Measurements from ENCODE around the gene GALNT9. TPM values are rescaled to one million over a fixed set of nuclear protein-coding genes. Genes with fewer than 3 reads are reported as not detected.

The GALNT9 gene
- total RNA-seq, 6 experiments from 2014 or later, result not detected

DNA sequence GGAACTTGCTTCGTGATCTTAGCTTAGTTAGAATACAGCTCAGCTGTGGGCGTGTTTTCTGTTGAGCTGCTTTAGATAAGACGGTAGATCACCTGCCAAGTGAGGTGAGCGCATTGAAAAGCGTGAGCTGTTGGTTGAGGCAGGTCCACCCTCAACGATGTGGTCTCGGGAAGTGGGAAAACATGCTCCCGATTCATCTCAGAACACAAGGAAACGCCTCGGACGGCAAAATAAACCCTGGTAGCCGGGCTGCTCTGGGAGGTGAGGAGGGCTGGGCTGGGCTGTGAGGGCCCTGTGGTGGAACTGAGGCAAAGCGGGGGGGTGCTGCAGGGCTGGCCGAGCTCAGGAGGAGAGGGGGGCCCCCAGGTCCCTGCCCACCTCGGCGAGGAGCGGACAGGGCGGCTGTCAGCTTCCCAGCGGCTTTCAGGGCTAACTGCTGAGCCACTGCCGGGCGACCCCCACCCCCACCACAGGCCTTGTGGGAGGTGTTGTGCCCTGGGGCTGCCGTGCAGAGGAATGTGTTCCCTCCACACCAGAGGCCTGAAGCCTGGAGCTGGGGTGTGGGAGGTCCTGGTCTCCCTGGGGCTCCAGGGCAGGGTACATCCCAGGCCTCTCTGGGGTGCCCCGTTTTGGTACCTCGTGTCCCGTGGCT is 154.4 kb downstream of the GALNT9 start:
- TF ChIP-seq, protein P1, sequence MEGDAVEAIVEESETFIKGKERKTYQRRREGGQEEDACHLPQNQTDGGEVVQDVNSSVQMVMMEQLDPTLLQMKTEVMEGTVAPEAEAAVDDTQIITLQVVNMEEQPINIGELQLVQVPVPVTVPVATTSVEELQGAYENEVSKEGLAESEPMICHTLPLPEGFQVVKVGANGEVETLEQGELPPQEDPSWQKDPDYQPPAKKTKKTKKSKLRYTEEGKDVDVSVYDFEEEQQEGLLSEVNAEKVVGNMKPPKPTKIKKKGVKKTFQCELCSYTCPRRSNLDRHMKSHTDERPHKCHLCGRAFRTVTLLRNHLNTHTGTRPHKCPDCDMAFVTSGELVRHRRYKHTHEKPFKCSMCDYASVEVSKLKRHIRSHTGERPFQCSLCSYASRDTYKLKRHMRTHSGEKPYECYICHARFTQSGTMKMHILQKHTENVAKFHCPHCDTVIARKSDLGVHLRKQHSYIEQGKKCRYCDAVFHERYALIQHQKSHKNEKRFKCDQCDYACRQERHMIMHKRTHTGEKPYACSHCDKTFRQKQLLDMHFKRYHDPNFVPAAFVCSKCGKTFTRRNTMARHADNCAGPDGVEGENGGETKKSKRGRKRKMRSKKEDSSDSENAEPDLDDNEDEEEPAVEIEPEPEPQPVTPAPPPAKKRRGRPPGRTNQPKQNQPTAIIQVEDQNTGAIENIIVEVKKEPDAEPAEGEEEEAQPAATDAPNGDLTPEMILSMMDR (IDR thresholded peaks at IDR 0.05), result no peak
- DNase-seq, result no peak
- Mint-ChIP-seq H3K4me3 (no peak overlapping the region), H3K4me1 (ENCODE audit: low read depth) (peaks cover 6% of the 10 kb centered on the region), H3K27me3 (ENCODE audit: insufficient read depth) (peaks cover 30% of the 10 kb centered on the region), H3K27ac (no peak overlapping the region), H3K36me3 (ENCODE audit: low read depth) (no peaks in the 10 kb centered on the region), H3K9me3 (no peaks in the 10 kb centered on the region)

DNA sequence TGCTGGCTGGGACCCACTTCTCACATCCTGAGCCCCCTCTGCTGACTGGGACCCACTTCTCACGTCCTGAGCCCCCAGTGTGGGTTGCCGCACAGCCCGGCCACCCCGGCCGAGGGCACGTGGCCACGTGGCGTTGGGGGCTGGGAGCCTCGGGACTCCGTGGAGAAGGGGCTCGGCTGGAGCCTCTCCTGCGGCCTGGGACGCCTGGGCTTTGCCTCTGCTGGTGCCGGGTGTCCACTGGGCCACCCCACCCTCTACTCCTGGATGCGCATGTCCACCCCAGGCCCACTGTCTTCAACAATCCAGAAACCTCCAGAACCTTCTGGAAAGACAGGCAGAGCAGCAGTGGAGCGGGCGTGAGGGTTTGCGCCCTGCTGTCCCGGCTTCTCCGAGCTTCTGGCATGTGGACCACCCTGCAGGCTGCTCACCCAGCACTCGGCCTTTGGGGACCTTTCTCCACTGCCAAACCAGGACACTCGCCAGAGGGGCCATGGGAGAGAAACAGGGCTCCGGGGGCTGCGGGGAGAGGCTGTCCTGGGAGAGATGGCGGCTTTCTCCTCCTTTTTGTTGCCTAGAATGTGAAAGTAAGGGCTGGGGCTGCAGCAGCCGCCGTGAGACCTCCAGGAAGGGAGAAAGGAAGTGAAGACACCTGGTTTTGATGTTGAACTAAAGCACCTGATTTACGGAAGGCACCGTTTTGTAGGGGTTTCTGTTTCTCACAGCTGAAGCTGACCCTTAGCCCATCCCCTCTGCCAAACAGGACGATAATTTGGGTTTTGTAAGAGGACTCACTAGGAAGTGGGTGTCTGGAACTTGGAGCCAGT is 155.2 kb downstream of the GALNT9 start:
- DNase-seq, result no peak
- Mint-ChIP-seq H3K9me3 (no peaks in the 10 kb centered on the region), H3K4me1 (ENCODE audit: low read depth) (peaks cover 10% of the 10 kb centered on the region), H3K27ac (no peak overlapping the region), H3K27me3 (ENCODE audit: insufficient read depth) (peaks cover 27% of the 10 kb centered on the region), H3K36me3 (ENCODE audit: low read depth) (no peaks in the 10 kb centered on the region), H3K4me3 (no peak overlapping the region)
- TF ChIP-seq, protein P1 (IDR thresholded peaks at IDR 0.05), result no peak

DNA sequence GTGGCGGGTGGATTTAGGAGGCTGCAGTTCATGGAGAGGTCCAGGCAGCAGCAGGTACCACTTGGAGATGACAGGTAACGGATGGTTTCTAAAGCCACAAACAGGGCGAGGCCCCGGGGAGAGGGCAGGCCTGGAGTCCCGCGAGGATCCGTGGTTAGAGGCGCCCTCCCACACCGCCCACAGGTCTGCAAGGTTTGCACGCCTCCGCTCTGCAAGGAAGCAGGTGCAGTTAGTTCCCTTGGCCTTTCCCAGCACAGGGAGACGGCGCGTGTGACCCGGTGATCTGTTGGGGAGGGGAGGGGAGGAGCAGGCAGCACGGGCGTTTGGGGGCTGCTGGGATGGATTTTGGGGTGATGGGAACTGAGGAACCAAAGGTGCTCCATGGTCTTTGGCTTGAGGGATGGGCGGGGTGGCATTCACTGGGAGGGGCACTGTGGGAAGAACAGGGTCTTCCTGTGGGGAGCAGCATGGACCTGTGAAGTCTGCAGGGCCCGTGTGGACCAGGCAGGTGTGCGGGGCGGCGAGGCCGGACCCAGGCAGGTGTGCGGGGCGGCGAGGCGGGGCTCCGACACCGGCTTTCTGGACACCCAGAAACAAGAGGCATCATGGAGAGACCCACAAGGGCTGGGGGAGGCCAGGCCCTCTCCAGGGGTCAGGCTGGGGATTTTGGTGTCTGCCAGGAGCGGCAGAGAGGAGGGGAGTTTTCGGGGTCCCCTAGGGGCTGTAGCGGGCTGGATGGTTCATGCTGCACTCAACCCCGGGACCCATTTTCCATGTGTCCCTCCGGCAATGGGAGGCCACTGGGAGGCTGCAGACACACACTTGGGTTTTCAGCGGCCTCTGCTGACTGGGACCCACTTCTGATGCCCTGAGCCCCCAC is 156.0 kb downstream of the GALNT9 start:
- Mint-ChIP-seq H3K36me3 (ENCODE audit: low read depth) (no peaks in the 10 kb centered on the region), H3K4me1 (ENCODE audit: low read depth) (peaks cover 10% of the 10 kb centered on the region), H3K27ac (no peak overlapping the region), H3K27me3 (ENCODE audit: insufficient read depth) (peaks cover 22% of the 10 kb centered on the region), H3K9me3 (no peaks in the 10 kb centered on the region), H3K4me3 (no peak overlapping the region)
- no peak for DNase-seq
- TF ChIP-seq, protein P1 (IDR thresholded peaks at IDR 0.05), result no peak

DNA sequence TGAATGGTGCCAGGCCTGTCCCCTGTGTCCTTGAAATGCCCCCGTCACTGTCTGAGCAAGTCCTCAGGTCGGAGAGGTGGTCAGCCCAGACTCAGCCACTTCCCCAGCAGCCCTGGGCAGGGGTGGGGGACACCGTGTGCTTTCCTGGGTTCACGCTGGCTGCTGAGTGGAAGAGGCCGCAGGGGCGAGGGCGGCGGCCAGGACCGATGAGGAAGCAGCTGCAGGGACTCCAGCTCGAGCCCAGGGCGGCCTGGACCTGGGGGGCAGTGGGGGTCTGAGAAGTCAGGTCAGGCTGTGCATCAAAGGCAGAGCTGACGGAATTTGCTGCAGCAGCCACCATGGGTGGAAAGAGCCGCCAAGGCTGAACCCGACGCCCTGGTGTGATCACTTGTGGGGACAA is 156.8 kb downstream of the GALNT9 start:
- Mint-ChIP-seq H3K27me3 (ENCODE audit: insufficient read depth) (peaks cover 20% of the 10 kb centered on the region), H3K9me3 (no peaks in the 10 kb centered on the region), H3K27ac (no peak overlapping the region), H3K36me3 (ENCODE audit: low read depth) (no peaks in the 10 kb centered on the region), H3K4me1 (ENCODE audit: low read depth) (peaks cover 10% of the 10 kb centered on the region), H3K4me3 (no peak overlapping the region)
- TF ChIP-seq, protein P1 (IDR thresholded peaks at IDR 0.05), result no peak
- DNase-seq, result no peak

DNA sequence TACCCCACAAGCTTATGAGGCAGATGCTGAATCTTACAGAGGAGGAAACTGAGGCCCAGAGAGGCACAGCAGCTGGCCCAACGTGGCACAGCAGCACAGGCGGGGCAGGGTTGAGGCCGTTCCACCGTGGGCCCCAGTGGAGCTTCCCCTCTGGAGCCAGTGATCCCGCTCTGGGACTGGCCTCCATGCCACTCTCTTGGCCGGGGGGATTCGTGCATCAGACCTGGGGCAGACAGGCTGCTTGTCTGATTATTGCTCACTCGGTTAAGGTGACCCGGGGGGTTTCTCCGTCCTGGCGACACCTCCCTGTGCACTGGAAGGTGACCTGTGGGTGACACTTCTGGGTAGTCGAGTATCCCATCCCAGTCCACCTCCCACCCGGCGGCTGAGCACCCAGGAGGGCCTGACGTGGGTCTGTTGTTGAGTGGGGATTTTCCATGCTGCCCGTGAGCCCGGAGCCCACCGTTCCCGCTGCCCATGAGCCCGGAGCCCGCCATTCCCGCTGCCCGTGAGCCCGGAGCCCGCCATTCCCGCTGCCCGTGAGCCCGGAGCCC is 157.3 kb downstream of the GALNT9 start:
- DNase-seq, result no peak
- TF ChIP-seq, protein P1 (IDR thresholded peaks at IDR 0.05), result no peak
- no peak overlapping the region for H3K4me3 Mint-ChIP-seq
- peaks cover 10% of the 10 kb centered on the region for H3K4me1 Mint-ChIP-seq (ENCODE audit: low read depth)
- no peak overlapping the region for H3K27ac Mint-ChIP-seq
- H3K9me3 Mint-ChIP-seq, result peaks cover 2% of the 10 kb centered on the region
- no peaks in the 10 kb centered on the region for H3K36me3 Mint-ChIP-seq (ENCODE audit: low read depth)
- peaks cover 18% of the 10 kb centered on the region for H3K27me3 Mint-ChIP-seq (ENCODE audit: insufficient read depth)
